Measurements from ENCODE around the gene FAM136A. TPM values are rescaled to one million over a fixed set of nuclear protein-coding genes. Genes with fewer than 3 reads are reported as not detected.
A peak's percentile ranks its signal among the peaks of the same experiment; 100 is the strongest.
"Not testable (repeated sequence)": the region's sequence is repeated elsewhere in the genome, so short reads cannot be mapped to it uniquely, and the experiment has no call there.

Gene FAM136A
- total and polyA plus RNA-seq, 8 donors: 23.7 to 51.0 (median 31.9) TPM

DNA sequence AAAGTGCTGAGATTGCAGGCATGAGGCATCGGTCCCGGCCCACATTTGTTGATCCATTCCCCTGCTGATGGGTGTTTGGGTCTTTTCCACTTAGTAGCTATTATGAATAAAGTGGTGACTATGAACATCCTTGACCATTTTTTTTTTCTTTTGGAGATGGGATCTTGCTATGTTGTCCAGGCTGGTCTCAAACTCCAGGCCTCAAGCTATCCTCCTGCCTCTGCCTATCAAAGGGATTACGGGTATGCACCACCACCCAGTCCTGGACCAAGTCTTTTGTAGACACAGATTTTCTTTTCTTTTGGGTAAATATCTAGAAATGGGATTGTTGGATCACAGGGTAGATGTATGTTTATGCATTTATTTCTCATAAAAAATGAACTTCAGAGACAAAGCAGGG, 1.3 kb upstream of the FAM136A start:
- Histone ChIP-seq H3K9me3 (no peaks in the 10 kb centered on the region), H3K4me1 (peaks cover 0 to 6% (median 5%) of the 10 kb centered on the region in 3 donors), H3K27ac (no peak overlapping the region), H3K36me3 (peaks cover 0 to 9% (median 4%) of the 10 kb centered on the region in 3 donors), H3K4me3 (no peak overlapping the region), H3K27me3 (no peaks in the 10 kb centered on the region)
- no peak for TF ChIP-seq CTCF (IDR thresholded peaks at IDR 0.05)
- ATAC-seq: no peak
- no peak for DNase-seq
- no peak for FAIRE-seq
- WGBS, 2 donors: 88 to 91% methylated on average over 3 of the region's 3 CpGs
- intact Hi-C loops (cut with DNase I): no loop called here

DNA sequence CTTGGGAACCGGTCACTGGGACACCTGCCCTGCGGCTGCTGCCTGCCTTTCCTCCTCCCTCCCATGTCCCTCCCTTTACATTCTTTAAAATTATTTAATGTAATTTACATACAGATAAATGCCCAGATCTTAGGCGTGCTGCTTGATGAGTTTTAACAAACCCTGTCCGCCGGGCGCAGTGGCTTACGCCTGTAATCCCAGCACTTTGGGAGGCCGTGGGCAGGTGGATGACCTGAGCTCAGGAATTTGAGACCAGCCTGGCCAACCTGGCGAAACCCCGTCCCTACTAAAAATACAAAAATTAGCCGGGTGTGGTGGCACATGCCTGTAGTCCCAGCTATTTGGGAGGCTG, 304 bp upstream of the FAM136A start:
- H3K27me3 ChIP-seq; H3K4me1 ChIP-seq; DNase-seq; ATAC-seq; H3K36me3 ChIP-seq; FAIRE-seq; H3K9me3 ChIP-seq; intact Hi-C loops (cut with DNase I): not testable (repeated sequence)
- Histone ChIP-seq H3K4me3 (peak overlapping the region in 3 of 4 donors; percentile 63 to 98 (median 87)), H3K27ac (peak overlapping the region in 3 of 4 donors; percentile 85 to 90 (median 89))
- WGBS, 2 donors: 27 to 33% methylated on average over 11 of the region's 11 CpGs

- peak in 1 of 6 donors; percentile 43 for DNase-seq
- Histone ChIP-seq H3K4me1 (peaks cover 0 to 6% (median 5%) of the 10 kb centered on the region in 3 donors), H3K36me3 (peaks cover 0 to 15% (median 4%) of the 10 kb centered on the region in 3 donors), H3K27me3 (no peaks in the 10 kb centered on the region), H3K27ac (peak overlapping the region; percentile 73 to 90 (median 87)), H3K9me3 (no peaks in the 10 kb centered on the region), H3K4me3 (peak overlapping the region; percentile 63 to 98 (median 91))
- intact Hi-C loops (cut with DNase I): no loop called here
- FAIRE-seq: no peak
- ATAC-seq: peak in 2 of 4 donors; percentile 1
- 30 to 32% methylated on average over 10 of the region's 10 CpGs for WGBS, 2 donors
- no peak for TF ChIP-seq CTCF (IDR thresholded peaks at IDR 0.05)
Observed at GRCh38 chr2:70300771-70301343, 1.0 kb downstream of the FAM136A start.

DNA sequence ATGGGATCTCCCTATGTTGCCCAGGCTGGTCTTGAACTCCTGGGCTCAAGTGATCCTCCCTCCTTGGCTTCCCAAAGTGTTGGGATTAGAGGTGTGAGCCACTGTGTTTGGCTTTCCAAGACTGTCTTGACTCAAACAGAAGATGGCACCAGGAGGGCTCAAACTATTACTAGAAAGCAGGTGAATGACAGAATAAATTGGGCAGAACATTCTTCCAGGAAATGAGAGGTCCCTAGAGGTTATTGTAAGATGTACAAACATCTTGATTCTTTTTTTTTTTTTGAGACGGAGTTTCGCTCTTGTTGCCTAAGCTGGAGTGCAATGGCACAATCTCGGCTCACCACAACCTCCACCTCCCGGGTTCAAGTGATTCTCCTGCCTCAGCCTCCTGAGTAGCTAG, 4.0 kb downstream of the FAM136A start:
- H3K27me3 ChIP-seq, H3K9me3 ChIP-seq, H3K4me3 ChIP-seq, FAIRE-seq, H3K4me1 ChIP-seq, DNase-seq, H3K27ac ChIP-seq, ATAC-seq: not testable (repeated sequence)
- H3K36me3 ChIP-seq: peaks cover 0 to 15% (median 4%) of the 10 kb centered on the region in 3 donors
- intact Hi-C loops (cut with DNase I): loop anchor here in 1 of 3 donors (10.0 kb wide), 1 partner anchor 403 kb away; the partner anchor contains the start of gene SNRNP27
- WGBS, 2 donors: 86 to 95% methylated on average over 4 of the region's 4 CpGs

- TF ChIP-seq CTCF (IDR thresholded peaks at IDR 0.05): no peak
- no peak overlapping the region for H3K4me3 ChIP-seq
- no peak for DNase-seq
- no peak overlapping the region for H3K27ac ChIP-seq
- no peaks in the 10 kb centered on the region for H3K9me3 ChIP-seq
- peaks cover 0 to 49% (median 26%) of the 10 kb centered on the region in 3 donors for H3K36me3 ChIP-seq
- H3K4me1 ChIP-seq: no peaks in the 10 kb centered on the region
- no peak for ATAC-seq
- intact Hi-C loops (cut with DNase I): no loop called here
- FAIRE-seq: no peak
- WGBS, 2 donors: 73 to 79% methylated on average over 5 of the region's 5 CpGs
- H3K27me3 ChIP-seq: no peaks in the 10 kb centered on the region
Observed at GRCh38 chr2:70283500-70284191, 18.2 kb downstream of the FAM136A start.

DNA sequence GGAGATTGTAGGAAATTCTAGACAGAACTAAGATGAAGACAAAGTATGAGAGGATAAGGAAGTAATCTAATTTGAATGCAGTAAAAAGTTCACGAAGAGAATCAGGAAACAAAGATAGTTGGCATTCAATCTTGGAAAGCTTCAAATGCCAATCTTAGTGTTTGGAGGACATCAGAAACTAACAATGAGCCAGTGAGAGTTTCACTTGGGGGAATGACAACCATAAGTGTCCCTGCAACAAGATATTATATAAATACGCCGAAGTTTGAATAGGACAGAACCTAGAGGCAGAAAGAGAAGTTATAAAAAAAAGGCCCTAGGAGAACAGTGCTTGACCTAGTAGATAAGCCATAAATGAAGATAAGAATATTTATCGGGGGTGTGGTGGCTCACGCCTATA, 19.4 kb downstream of the FAM136A start:
- Histone ChIP-seq H3K27ac (no peak overlapping the region), H3K4me3 (no peak overlapping the region), H3K9me3 (no peaks in the 10 kb centered on the region), H3K4me1 (no peaks in the 10 kb centered on the region), H3K36me3 (peaks cover 0 to 47% (median 17%) of the 10 kb centered on the region in 3 donors), H3K27me3 (no peaks in the 10 kb centered on the region)
- intact Hi-C loops (cut with DNase I): no loop called here
- DNase-seq: no peak
- WGBS, 2 donors: 75 to 79% methylated on average over 5 of the region's 5 CpGs
- no peak for ATAC-seq
- FAIRE-seq: no peak
- TF ChIP-seq CTCF (IDR thresholded peaks at IDR 0.05): no peak

Data from pancreas (tissue), 10 donors.